Measurements from ENCODE around the gene NCS1. TPM values are rescaled to one million over a fixed set of nuclear protein-coding genes. Genes with fewer than 3 reads are reported as not detected.

Gene NCS1
- total RNA-seq, 1 donor from 2014 or later: 44.8 TPM

- no peak for TF ChIP-seq CTCF (IDR thresholded peaks at IDR 0.05; ENCODE audit: unreplicated experiment)
- H3K36me3 Mint-ChIP-seq: peaks cover 17% of the 10 kb centered on the region
- H3K4me1 Mint-ChIP-seq: peaks cover 42% of the 10 kb centered on the region
- H3K4me3 Mint-ChIP-seq: no peak overlapping the region
- peak overlapping the region; percentile 96 for H3K27ac Mint-ChIP-seq
- no peaks in the 10 kb centered on the region for H3K9me3 Mint-ChIP-seq
- H3K27me3 Mint-ChIP-seq (ENCODE audit: low read depth): no peaks in the 10 kb centered on the region
- no peak for DNase-seq (ENCODE audit: low spot score in 2 of 2, unreplicated experiment in 2 of 2)
Observed at GRCh38 chr9:130138171-130138653, 34.0 kb upstream of the NCS1 start.

GRCh38 chr9:130138791-130139190 is 33.4 kb upstream of the NCS1 start:
- no peak for DNase-seq (ENCODE audit: low spot score in 2 of 2, unreplicated experiment in 2 of 2)
- peaks cover 48% of the 10 kb centered on the region for H3K4me1 Mint-ChIP-seq

GRCh38 chr9:130139251-130139650 is 33.0 kb upstream of the NCS1 start:
- H3K9me3 Mint-ChIP-seq: no peaks in the 10 kb centered on the region
- peak overlapping the region; percentile 96 for H3K27ac Mint-ChIP-seq
- H3K27me3 Mint-ChIP-seq (ENCODE audit: low read depth): no peaks in the 10 kb centered on the region
- H3K4me1 Mint-ChIP-seq: peaks cover 51% of the 10 kb centered on the region
- DNase-seq (ENCODE audit: low spot score in 2 of 2, unreplicated experiment in 2 of 2): no peak
- peaks cover 11% of the 10 kb centered on the region for H3K36me3 Mint-ChIP-seq
- no peak overlapping the region for H3K4me3 Mint-ChIP-seq
- no peak for TF ChIP-seq CTCF (IDR thresholded peaks at IDR 0.05; ENCODE audit: unreplicated experiment)

More at GRCh38 chr9:130138791-130139190, 33.4 kb upstream of the NCS1 start:
- no peak overlapping the region for H3K4me3 Mint-ChIP-seq
- no peaks in the 10 kb centered on the region for H3K27me3 Mint-ChIP-seq (ENCODE audit: low read depth)
- no peak for TF ChIP-seq CTCF (IDR thresholded peaks at IDR 0.05; ENCODE audit: unreplicated experiment)
- peak overlapping the region; percentile 96 for H3K27ac Mint-ChIP-seq
- peaks cover 13% of the 10 kb centered on the region for H3K36me3 Mint-ChIP-seq
- no peaks in the 10 kb centered on the region for H3K9me3 Mint-ChIP-seq

GRCh38 chr9:130140706-130141105 is 31.5 kb upstream of the NCS1 start:
- TF ChIP-seq CTCF (IDR thresholded peaks at IDR 0.05; ENCODE audit: unreplicated experiment): no peak
- Mint-ChIP-seq H3K27ac (peak overlapping the region; percentile 96), H3K27me3 (ENCODE audit: low read depth) (no peaks in the 10 kb centered on the region), H3K4me1 (peaks cover 51% of the 10 kb centered on the region), H3K36me3 (peaks cover 2% of the 10 kb centered on the region), H3K9me3 (no peaks in the 10 kb centered on the region), H3K4me3 (no peak overlapping the region)
- no peak for DNase-seq (ENCODE audit: low spot score in 2 of 2, unreplicated experiment in 2 of 2)

- H3K27me3 Mint-ChIP-seq (ENCODE audit: low read depth): no peaks in the 10 kb centered on the region
- DNase-seq (ENCODE audit: low spot score in 2 of 2, unreplicated experiment in 2 of 2): no peak
- H3K27ac Mint-ChIP-seq: no peak overlapping the region
- peaks cover 51% of the 10 kb centered on the region for H3K4me1 Mint-ChIP-seq
- TF ChIP-seq CTCF (IDR thresholded peaks at IDR 0.05; ENCODE audit: unreplicated experiment): no peak
- H3K36me3 Mint-ChIP-seq: peaks cover 2% of the 10 kb centered on the region
- no peak overlapping the region for H3K4me3 Mint-ChIP-seq
- no peaks in the 10 kb centered on the region for H3K9me3 Mint-ChIP-seq
Observed at GRCh38 chr9:130142056-130142455, 30.1 kb upstream of the NCS1 start.

- Mint-ChIP-seq H3K4me1 (peaks cover 49% of the 10 kb centered on the region), H3K27ac (no peak overlapping the region), H3K4me3 (no peak overlapping the region), H3K27me3 (ENCODE audit: low read depth) (no peaks in the 10 kb centered on the region), H3K9me3 (no peaks in the 10 kb centered on the region), H3K36me3 (no peaks in the 10 kb centered on the region)
- no peak for TF ChIP-seq CTCF (IDR thresholded peaks at IDR 0.05; ENCODE audit: unreplicated experiment)
- no peak for DNase-seq (ENCODE audit: low spot score in 2 of 2, unreplicated experiment in 2 of 2)
Observed at GRCh38 chr9:130142641-130143040, 29.6 kb upstream of the NCS1 start.

Data from mesothelial cell of epicardium (in vitro differentiated cells).